WTC11 (cell line): ENCODE results near the gene FOXE1. TPM values are rescaled to one million over a fixed set of nuclear protein-coding genes. Genes with fewer than 3 reads are reported as not detected.

Experiments used
- ATAC-seq: fragments of 200-7000 bp; cut with Tn5 transposase; 2 replicates; pipeline ENCODE4 v1.10.0; 2021; ENCODE audit warnings: mild to moderate bottlenecking, moderate library complexity
- CTCF ChIA-PET: fragments of 300-600 bp; sonication (Branson Sonifier 250); formaldehyde crosslinking; loops from one replicate; lab custom pipeline; 2021; ENCODE audit warnings: antibody characterized with exemption; lab: Charles Lee
- POLR2A ChIA-PET: fragments of 350-600 bp; sonication (Branson Sonifier 250); formaldehyde crosslinking; loops from one replicate; lab custom pipeline; 2021; ENCODE audit warnings: antibody characterized with exemption; lab: Charles Lee
- DNase-seq: peaks from one replicate; pipeline ENCODE4 v3.0.0; 2021; ENCODE audit warnings: low spot score
- H3K27ac Mint-ChIP-seq: 2 replicates; pipeline ENCODE4 v1.8.0; 2021; ENCODE audit warnings: mixed read lengths
- H3K27me3 Mint-ChIP-seq: 2 replicates; pipeline ENCODE4 v1.8.0; 2021; ENCODE audit warnings: low read depth, mild to moderate bottlenecking, moderate library complexity, mixed read lengths
- H3K36me3 Mint-ChIP-seq: 2 replicates; pipeline ENCODE4 v1.8.0; 2021; ENCODE audit warnings: mixed read lengths
- H3K4me1 Mint-ChIP-seq: 2 replicates; pipeline ENCODE4 v1.8.0; 2022; ENCODE audit warnings: mixed read lengths
- H3K4me3 Mint-ChIP-seq: 2 replicates; pipeline ENCODE4 v1.8.0; 2021; ENCODE audit warnings: mild to moderate bottlenecking, moderate library complexity, mixed read lengths
- H3K9me3 Mint-ChIP-seq: 2 replicates; pipeline ENCODE4 v1.8.0; 2021; ENCODE audit warnings: mixed read lengths
- CBFB ChIP-seq: sonication (generic); formaldehyde crosslinking; IDR thresholded peaks from 2 replicates; pipeline ENCODE4 v1.8.1; 2022; ENCODE audit warnings: mild to moderate bottlenecking, low read depth, missing genetic modification reagents
- CREB1 ChIP-seq: sonication (generic); formaldehyde crosslinking; IDR thresholded peaks from 2 replicates; pipeline ENCODE4 v1.8.0; 2023; ENCODE audit warnings: mild to moderate bottlenecking, missing genetic modification reagents
- ESRRA ChIP-seq: sonication (generic); formaldehyde crosslinking; IDR thresholded peaks from 2 replicates; pipeline ENCODE4 v1.8.1; 2022; ENCODE audit warnings: mild to moderate bottlenecking, missing genetic modification reagents, borderline replicate concordance
- FOXJ3 ChIP-seq: sonication (generic); formaldehyde crosslinking; IDR thresholded peaks from 2 replicates; pipeline ENCODE4 v1.9.0; 2021; ENCODE audit warnings: missing genetic modification reagents, mild to moderate bottlenecking, borderline replicate concordance
- GRHL2 ChIP-seq: fragments of 250-450 bp; sonication (Bioruptor Pico); IDR thresholded peaks from 2 replicates; pipeline ENCODE4 v1.8.0; 2022; ENCODE audit warnings: mild to moderate bottlenecking, moderate library complexity; ENCODE audit not compliant: insufficient replicate concordance, severe bottlenecking
- GTF2I ChIP-seq: fragments of 250-450 bp; sonication (Bioruptor Pico); conservative IDR thresholded peaks from 2 replicates; pipeline ENCODE4 v1.4.0; 2021; ENCODE audit warnings: mild to moderate bottlenecking
- IRF2 ChIP-seq: sonication (generic); formaldehyde crosslinking; IDR thresholded peaks from 2 replicates; pipeline ENCODE4 v1.8.0; 2022; ENCODE audit warnings: low read depth, missing genetic modification reagents, borderline replicate concordance
- JUN ChIP-seq: sonication (generic); formaldehyde crosslinking; IDR thresholded peaks from 2 replicates; pipeline ENCODE4 v1.8.0; 2023; ENCODE audit warnings: mild to moderate bottlenecking, missing genetic modification reagents
- MXD4 ChIP-seq: fragments of 250-450 bp; sonication (Bioruptor Pico); IDR thresholded peaks from 2 replicates; pipeline ENCODE4 v1.8.0; 2021; ENCODE audit warnings: mild to moderate bottlenecking, moderate library complexity, borderline replicate concordance
- MYBL2 ChIP-seq: sonication (generic); formaldehyde crosslinking; IDR thresholded peaks from 2 replicates; pipeline ENCODE4 v1.8.1; 2023; ENCODE audit warnings: mild to moderate bottlenecking, moderate library complexity, missing genetic modification reagents
- NFATC4 ChIP-seq: fragments of 250-450 bp; sonication (Bioruptor Pico); IDR thresholded peaks from 2 replicates; pipeline ENCODE4 v1.9.0; 2021; ENCODE audit warnings: mild to moderate bottlenecking
- NFE2L1 ChIP-seq: sonication (generic); formaldehyde crosslinking; IDR thresholded peaks from 2 replicates; pipeline ENCODE4 v1.8.1; 2023; ENCODE audit warnings: missing genetic modification reagents
- NR1H2 ChIP-seq: sonication (generic); formaldehyde crosslinking; IDR thresholded peaks from 2 replicates; pipeline ENCODE4 v1.9.0; 2021; ENCODE audit warnings: mild to moderate bottlenecking, moderate library complexity, missing genetic modification reagents
- SOX15 ChIP-seq: fragments of 250-450 bp; sonication (Bioruptor Pico); IDR thresholded peaks from 2 replicates; pipeline ENCODE4 v1.9.0; 2021; ENCODE audit warnings: mild to moderate bottlenecking
- TEAD1 ChIP-seq: sonication (generic); formaldehyde crosslinking; IDR thresholded peaks from 2 replicates; pipeline ENCODE4 v1.8.0; 2022; ENCODE audit warnings: mild to moderate bottlenecking, missing genetic modification reagents
- ZNF219 ChIP-seq: sonication (generic); formaldehyde crosslinking; IDR thresholded peaks from 2 replicates; pipeline ENCODE4 v1.8.0; 2023; ENCODE audit warnings: missing genetic modification reagents, mild to moderate bottlenecking, borderline replicate concordance
- ZNF416 ChIP-seq: fragments of 250-450 bp; sonication (Bioruptor Pico); IDR thresholded peaks from 2 replicates; pipeline ENCODE4 v1.9.0; 2021; ENCODE audit warnings: mild to moderate bottlenecking, inconsistent platforms
- total RNA-seq: library from RNA; stranded (reverse); gene quantifications from 3 replicates; pipeline ENCODE4 v1.2.3, GENCODE V29; 2021
- TF ChIP-seq, protein P1 (sequence below): fragments of 250-450 bp; sonication (Bioruptor Pico); IDR thresholded peaks from 2 replicates; pipeline ENCODE4 v1.9.0; 2021; ENCODE audit warnings: mild to moderate bottlenecking
- TF ChIP-seq, protein P2 (sequence below): sonication (generic); formaldehyde crosslinking; IDR thresholded peaks from 2 replicates; pipeline ENCODE4 v1.8.0; 2023; ENCODE audit warnings: missing genetic modification reagents
- TF ChIP-seq, protein P3 (sequence below): sonication (generic); formaldehyde crosslinking; IDR thresholded peaks from 2 replicates; pipeline ENCODE4 v1.8.1; 2022; ENCODE audit warnings: low read depth, missing genetic modification reagents, borderline replicate concordance
- TF ChIP-seq, protein P4 (sequence below): sonication (generic); formaldehyde crosslinking; conservative IDR thresholded peaks from 2 replicates; pipeline ENCODE4 v1.8.1; 2022; ENCODE audit warnings: mild to moderate bottlenecking, missing genetic modification reagents
- TF ChIP-seq, protein P5 (sequence below): sonication (generic); formaldehyde crosslinking; IDR thresholded peaks from 2 replicates; pipeline ENCODE4 v1.8.0; 2023; ENCODE audit warnings: missing genetic modification reagents, mild to moderate bottlenecking, borderline replicate concordance
- TF ChIP-seq, protein P6 (sequence below): sonication (generic); formaldehyde crosslinking; IDR thresholded peaks from 2 replicates; pipeline ENCODE4 v1.8.1; 2023; ENCODE audit warnings: mild to moderate bottlenecking, missing genetic modification reagents, moderate library complexity

FOXE1 gene
- total RNA-seq, 1 experiment from 2014 or later = 0.09 TPM

DNA sequence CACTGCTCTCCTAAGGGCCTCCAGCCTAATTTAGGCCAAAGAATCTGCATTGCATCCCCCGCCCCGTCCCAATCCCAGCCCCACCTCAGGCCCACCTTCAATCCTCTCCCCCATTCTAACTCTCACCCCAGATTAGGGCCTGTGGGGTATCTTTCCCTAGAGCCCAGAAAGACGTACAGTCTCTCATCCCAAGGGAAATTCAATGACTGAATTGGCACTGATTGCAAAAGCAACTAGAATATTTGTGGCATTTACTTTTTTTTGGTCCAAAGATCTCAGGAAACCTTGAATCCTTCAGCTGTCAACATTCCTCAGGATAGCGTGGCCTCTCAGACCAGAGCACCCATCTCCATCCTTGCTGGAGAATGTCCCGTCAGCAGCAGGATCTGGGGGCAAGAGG is 38.7 kb downstream of the FOXE1 start:
- H3K27ac Mint-ChIP-seq = no peak overlapping the region
- DNase-seq (no peak), ATAC-seq (no peak)
- no peaks in the 10 kb centered on the region for H3K9me3 Mint-ChIP-seq
- peaks cover 50% of the 10 kb centered on the region for H3K27me3 Mint-ChIP-seq
- H3K4me3 Mint-ChIP-seq = no peak overlapping the region
- ChIA-PET POLR2A (no interaction called here), CTCF (interaction anchor here (1.7 to 5.9 kb wide), 2 partner anchors 9 to 15 kb away, joined by 7 to 70 read pairs; no protein-coding TSS in a partner anchor)
- H3K4me1 Mint-ChIP-seq = peaks cover 6% of the 10 kb centered on the region; the same call in 1 of the 2 replicates
- H3K36me3 Mint-ChIP-seq = no peaks in the 10 kb centered on the region
- TF ChIP-seq MXD4 (CRISPR knock-in tag) (no peak), FOXJ3 (CRISPR knock-in tag) (no peak), NFE2L1 (CRISPR knock-in tag) (no peak), IRF2 (CRISPR knock-in tag) (no peak), NR1H2 (CRISPR knock-in tag) (no peak), JUN (CRISPR knock-in tag) (no peak), MYBL2 (no peak), ZNF219 (CRISPR knock-in tag) (no peak), GRHL2 (CRISPR knock-in tag) (no peak), ESRRA (CRISPR knock-in tag) (no peak), CBFB (CRISPR knock-in tag) (no peak), TEAD1 (CRISPR knock-in tag) (no peak), GTF2I (CRISPR knock-in tag) (no peak), ZNF416 (CRISPR knock-in tag) (no peak), SOX15 (CRISPR knock-in tag) (no peak)
- TF ChIP-seq, protein P1, sequence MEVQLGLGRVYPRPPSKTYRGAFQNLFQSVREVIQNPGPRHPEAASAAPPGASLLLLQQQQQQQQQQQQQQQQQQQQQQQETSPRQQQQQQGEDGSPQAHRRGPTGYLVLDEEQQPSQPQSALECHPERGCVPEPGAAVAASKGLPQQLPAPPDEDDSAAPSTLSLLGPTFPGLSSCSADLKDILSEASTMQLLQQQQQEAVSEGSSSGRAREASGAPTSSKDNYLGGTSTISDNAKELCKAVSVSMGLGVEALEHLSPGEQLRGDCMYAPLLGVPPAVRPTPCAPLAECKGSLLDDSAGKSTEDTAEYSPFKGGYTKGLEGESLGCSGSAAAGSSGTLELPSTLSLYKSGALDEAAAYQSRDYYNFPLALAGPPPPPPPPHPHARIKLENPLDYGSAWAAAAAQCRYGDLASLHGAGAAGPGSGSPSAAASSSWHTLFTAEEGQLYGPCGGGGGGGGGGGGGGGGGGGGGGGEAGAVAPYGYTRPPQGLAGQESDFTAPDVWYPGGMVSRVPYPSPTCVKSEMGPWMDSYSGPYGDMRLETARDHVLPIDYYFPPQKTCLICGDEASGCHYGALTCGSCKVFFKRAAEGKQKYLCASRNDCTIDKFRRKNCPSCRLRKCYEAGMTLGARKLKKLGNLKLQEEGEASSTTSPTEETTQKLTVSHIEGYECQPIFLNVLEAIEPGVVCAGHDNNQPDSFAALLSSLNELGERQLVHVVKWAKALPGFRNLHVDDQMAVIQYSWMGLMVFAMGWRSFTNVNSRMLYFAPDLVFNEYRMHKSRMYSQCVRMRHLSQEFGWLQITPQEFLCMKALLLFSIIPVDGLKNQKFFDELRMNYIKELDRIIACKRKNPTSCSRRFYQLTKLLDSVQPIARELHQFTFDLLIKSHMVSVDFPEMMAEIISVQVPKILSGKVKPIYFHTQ (CRISPR knock-in tag) = no peak
- TF ChIP-seq, protein P2, sequence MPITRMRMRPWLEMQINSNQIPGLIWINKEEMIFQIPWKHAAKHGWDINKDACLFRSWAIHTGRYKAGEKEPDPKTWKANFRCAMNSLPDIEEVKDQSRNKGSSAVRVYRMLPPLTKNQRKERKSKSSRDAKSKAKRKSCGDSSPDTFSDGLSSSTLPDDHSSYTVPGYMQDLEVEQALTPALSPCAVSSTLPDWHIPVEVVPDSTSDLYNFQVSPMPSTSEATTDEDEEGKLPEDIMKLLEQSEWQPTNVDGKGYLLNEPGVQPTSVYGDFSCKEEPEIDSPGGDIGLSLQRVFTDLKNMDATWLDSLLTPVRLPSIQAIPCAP (CRISPR knock-in tag) = no peak
- TF ChIP-seq, protein P3, sequence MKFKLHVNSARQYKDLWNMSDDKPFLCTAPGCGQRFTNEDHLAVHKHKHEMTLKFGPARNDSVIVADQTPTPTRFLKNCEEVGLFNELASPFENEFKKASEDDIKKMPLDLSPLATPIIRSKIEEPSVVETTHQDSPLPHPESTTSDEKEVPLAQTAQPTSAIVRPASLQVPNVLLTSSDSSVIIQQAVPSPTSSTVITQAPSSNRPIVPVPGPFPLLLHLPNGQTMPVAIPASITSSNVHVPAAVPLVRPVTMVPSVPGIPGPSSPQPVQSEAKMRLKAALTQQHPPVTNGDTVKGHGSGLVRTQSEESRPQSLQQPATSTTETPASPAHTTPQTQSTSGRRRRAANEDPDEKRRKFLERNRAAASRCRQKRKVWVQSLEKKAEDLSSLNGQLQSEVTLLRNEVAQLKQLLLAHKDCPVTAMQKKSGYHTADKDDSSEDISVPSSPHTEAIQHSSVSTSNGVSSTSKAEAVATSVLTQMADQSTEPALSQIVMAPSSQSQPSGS = no peak
- TF ChIP-seq, protein P4, sequence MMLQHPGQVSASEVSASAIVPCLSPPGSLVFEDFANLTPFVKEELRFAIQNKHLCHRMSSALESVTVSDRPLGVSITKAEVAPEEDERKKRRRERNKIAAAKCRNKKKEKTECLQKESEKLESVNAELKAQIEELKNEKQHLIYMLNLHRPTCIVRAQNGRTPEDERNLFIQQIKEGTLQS (CRISPR knock-in tag) = no peak

DNA sequence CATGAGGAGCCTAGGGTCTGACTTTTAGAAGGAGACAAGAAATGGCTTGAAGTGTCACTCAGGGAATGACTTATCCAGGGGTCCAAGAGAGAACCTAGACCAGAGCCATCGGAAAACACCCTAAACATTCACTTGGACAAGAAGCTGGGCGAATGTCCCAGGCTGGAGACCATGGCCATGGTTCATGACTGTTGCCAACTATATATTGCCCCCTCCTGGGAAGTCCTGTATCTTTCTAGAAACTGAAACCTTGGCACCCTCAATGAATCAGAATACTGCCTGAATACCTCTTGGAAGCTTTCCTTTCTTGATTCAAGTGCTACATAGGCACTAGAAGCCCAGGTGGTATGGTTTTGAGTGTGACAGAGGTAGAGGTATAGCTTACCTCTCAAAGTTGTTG is 39.4 kb downstream of the FOXE1 start:
- CTCF ChIA-PET = interaction anchor here (1.4 to 5.9 kb wide), 2 partner anchors 8 to 37 kb away, joined by 3 to 70 read pairs; no protein-coding TSS in a partner anchor
- H3K27me3 Mint-ChIP-seq = peaks cover 50% of the 10 kb centered on the region
- no peak overlapping the region for H3K4me3 Mint-ChIP-seq
- ATAC-seq (no peak), DNase-seq (no peak)
- peaks cover 6% of the 10 kb centered on the region; the same call in 1 of the 2 replicates for H3K4me1 Mint-ChIP-seq
- TF ChIP-seq, protein P5, sequence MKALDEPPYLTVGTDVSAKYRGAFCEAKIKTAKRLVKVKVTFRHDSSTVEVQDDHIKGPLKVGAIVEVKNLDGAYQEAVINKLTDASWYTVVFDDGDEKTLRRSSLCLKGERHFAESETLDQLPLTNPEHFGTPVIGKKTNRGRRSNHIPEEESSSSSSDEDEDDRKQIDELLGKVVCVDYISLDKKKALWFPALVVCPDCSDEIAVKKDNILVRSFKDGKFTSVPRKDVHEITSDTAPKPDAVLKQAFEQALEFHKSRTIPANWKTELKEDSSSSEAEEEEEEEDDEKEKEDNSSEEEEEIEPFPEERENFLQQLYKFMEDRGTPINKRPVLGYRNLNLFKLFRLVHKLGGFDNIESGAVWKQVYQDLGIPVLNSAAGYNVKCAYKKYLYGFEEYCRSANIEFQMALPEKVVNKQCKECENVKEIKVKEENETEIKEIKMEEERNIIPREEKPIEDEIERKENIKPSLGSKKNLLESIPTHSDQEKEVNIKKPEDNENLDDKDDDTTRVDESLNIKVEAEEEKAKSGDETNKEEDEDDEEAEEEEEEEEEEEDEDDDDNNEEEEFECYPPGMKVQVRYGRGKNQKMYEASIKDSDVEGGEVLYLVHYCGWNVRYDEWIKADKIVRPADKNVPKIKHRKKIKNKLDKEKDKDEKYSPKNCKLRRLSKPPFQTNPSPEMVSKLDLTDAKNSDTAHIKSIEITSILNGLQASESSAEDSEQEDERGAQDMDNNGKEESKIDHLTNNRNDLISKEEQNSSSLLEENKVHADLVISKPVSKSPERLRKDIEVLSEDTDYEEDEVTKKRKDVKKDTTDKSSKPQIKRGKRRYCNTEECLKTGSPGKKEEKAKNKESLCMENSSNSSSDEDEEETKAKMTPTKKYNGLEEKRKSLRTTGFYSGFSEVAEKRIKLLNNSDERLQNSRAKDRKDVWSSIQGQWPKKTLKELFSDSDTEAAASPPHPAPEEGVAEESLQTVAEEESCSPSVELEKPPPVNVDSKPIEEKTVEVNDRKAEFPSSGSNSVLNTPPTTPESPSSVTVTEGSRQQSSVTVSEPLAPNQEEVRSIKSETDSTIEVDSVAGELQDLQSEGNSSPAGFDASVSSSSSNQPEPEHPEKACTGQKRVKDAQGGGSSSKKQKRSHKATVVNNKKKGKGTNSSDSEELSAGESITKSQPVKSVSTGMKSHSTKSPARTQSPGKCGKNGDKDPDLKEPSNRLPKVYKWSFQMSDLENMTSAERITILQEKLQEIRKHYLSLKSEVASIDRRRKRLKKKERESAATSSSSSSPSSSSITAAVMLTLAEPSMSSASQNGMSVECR (CRISPR knock-in tag) = no peak
- TF ChIP-seq CREB1 (CRISPR knock-in tag) = no peak
- TF ChIP-seq, protein P6, sequence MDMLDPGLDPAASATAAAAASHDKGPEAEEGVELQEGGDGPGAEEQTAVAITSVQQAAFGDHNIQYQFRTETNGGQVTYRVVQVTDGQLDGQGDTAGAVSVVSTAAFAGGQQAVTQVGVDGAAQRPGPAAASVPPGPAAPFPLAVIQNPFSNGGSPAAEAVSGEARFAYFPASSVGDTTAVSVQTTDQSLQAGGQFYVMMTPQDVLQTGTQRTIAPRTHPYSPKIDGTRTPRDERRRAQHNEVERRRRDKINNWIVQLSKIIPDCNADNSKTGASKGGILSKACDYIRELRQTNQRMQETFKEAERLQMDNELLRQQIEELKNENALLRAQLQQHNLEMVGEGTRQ (CRISPR knock-in tag) = no peak
- no peak for TF ChIP-seq MYBL2
- no peak for TF ChIP-seq NFATC4 (CRISPR knock-in tag)
- TF ChIP-seq ESRRA (CRISPR knock-in tag) = no peak
- H3K9me3 Mint-ChIP-seq = no peaks in the 10 kb centered on the region
- H3K36me3 Mint-ChIP-seq = no peaks in the 10 kb centered on the region
- H3K27ac Mint-ChIP-seq = no peak overlapping the region
- POLR2A ChIA-PET = no interaction called here
